HEK293 (cell line): Measurements from ENCODE around the gene SMNDC1.

Source experiments
- CTCF ChIA-PET: fragments of 350-600 bp; formaldehyde crosslinking; extraction: SDS; loops from one replicate; lab custom pipeline; 2021; ENCODE audit warnings: antibody characterized with exemption; lab: Yijun Ruan, JAX
- POLR2A ChIA-PET: fragments of 300-600 bp; formaldehyde crosslinking; extraction: SDS; loops from one replicate; lab custom pipeline; 2020; ENCODE audit warnings: antibody characterized with exemption, inconsistent platforms; lab: Yijun Ruan, JAX
- H3K27ac ChIP-seq: fragments of 200-500 bp; sonication (Bioruptor generic); 2 replicates; pipeline ENCODE4 v1.5.1; 2014; ENCODE audit warnings: low read depth, low read length, control low read depth, inconsistent platforms; ENCODE audit errors: extremely low read depth
- H3K36me3 ChIP-seq, 2 experiments: fragments of 200-500 bp in 1 of 2; sonication (Bioruptor generic) in 1 of 2; 1 replicate in 1 of 2; 2 replicates in 1 of 2; pipeline ENCODE4 v1.5.1; 2014 to 2017; ENCODE audit warnings: inconsistent platforms in 2 of 2, low read length in 2 of 2; ENCODE audit not compliant: control insufficient read depth in 2 of 2, insufficient read depth in 1 of 2
- H3K4me1 ChIP-seq: fragments of 200-500 bp; sonication (Bioruptor generic); 2 replicates; pipeline ENCODE4 v1.5.1; 2014; ENCODE audit warnings: mild to moderate bottlenecking, low read length, inconsistent platforms; ENCODE audit not compliant: control insufficient read depth, insufficient read depth
- H3K4me3 ChIP-seq: 2 replicates; pipeline ENCODE4 v1.5.1; 2011; ENCODE audit warnings: low read depth, mild to moderate bottlenecking, control low read depth, low read length, moderate library complexity
- H3K9me3 ChIP-seq: fragments of 200-500 bp; sonication (Bioruptor generic); 2 replicates; pipeline ENCODE4 v1.5.1; 2014; ENCODE audit warnings: low read depth, low read length, inconsistent platforms; ENCODE audit not compliant: control insufficient read depth, insufficient read depth
- BCL11A ChIP-seq: fragments of 450-650 bp; formaldehyde crosslinking; IDR thresholded peaks from 2 replicates; pipeline ENCODE4 v1.5.1; 2016; ENCODE audit warnings: low read depth, missing biosample characterization, missing genetic modification characterization
- GLIS1 ChIP-seq: fragments of 450-650 bp; formaldehyde crosslinking; IDR thresholded peaks from 2 replicates; pipeline ENCODE4 v1.5.1; 2016; ENCODE audit warnings: missing biosample characterization, missing genetic modification characterization
- KLF16 ChIP-seq: fragments of 450-650 bp; formaldehyde crosslinking; IDR thresholded peaks from 2 replicates; pipeline ENCODE4 v1.5.1; 2017; ENCODE audit warnings: missing biosample characterization, missing genetic modification characterization
- MEIS1 ChIP-seq: sonication (generic); formaldehyde crosslinking; IDR thresholded peaks from 2 replicates; pipeline ENCODE4 v1.8.1; 2022; ENCODE audit warnings: missing genetic modification reagents, mild to moderate bottlenecking, borderline replicate concordance
- OSR2 ChIP-seq: fragments of 450-650 bp; formaldehyde crosslinking; IDR thresholded peaks from 2 replicates; pipeline ENCODE4 v1.5.1; 2016; ENCODE audit warnings: missing biosample characterization, missing genetic modification characterization
- PRDM1 ChIP-seq: fragments of 450-650 bp; formaldehyde crosslinking; IDR thresholded peaks from 2 replicates; pipeline ENCODE4; 2016; ENCODE audit warnings: missing biosample characterization, missing genetic modification characterization
- SCRT1 ChIP-seq: fragments of 450-650 bp; formaldehyde crosslinking; IDR thresholded peaks from 2 replicates; pipeline ENCODE4 v1.5.1; 2016; ENCODE audit warnings: missing biosample characterization, missing genetic modification characterization, borderline replicate concordance
- TRIM28 ChIP-seq: IDR thresholded peaks from 2 replicates; pipeline ENCODE4 v1.6.1; 2011; ENCODE audit warnings: low read length, control low read depth, borderline replicate concordance
- WT1 ChIP-seq: fragments of 450-650 bp; formaldehyde crosslinking; IDR thresholded peaks from 2 replicates; pipeline ENCODE4 v1.5.1; 2016; ENCODE audit warnings: missing biosample characterization, missing genetic modification characterization
- ZBTB17 ChIP-seq: fragments of 450-650 bp; formaldehyde crosslinking; IDR thresholded peaks from 2 replicates; pipeline ENCODE4 v1.5.1; 2016; ENCODE audit warnings: missing biosample characterization, missing genetic modification characterization
- ZBTB7A ChIP-seq: fragments of 450-650 bp; formaldehyde crosslinking; IDR thresholded peaks from 2 replicates; pipeline ENCODE4 v1.5.1; 2016; ENCODE audit warnings: low read depth, missing biosample characterization, missing genetic modification characterization
- ZNF132 ChIP-seq: fragments of 450-650 bp; formaldehyde crosslinking; IDR thresholded peaks from 2 replicates; pipeline ENCODE4 v1.5.1; 2017; ENCODE audit warnings: missing biosample characterization, missing genetic modification characterization, borderline replicate concordance
- ZNF140 ChIP-seq: fragments of 450-650 bp; formaldehyde crosslinking; IDR thresholded peaks from 2 replicates; pipeline ENCODE4 v1.5.1; 2016; ENCODE audit warnings: missing biosample characterization, missing genetic modification characterization
- ZNF239 ChIP-seq: fragments of 450-650 bp; formaldehyde crosslinking; IDR thresholded peaks from 2 replicates; pipeline ENCODE4 v1.5.1; 2016; ENCODE audit warnings: missing biosample characterization, missing genetic modification characterization
- ZNF24 ChIP-seq: fragments of 450-650 bp; formaldehyde crosslinking; IDR thresholded peaks from 2 replicates; pipeline ENCODE4 v1.5.1; 2016; ENCODE audit warnings: missing biosample characterization, missing genetic modification characterization
- ZNF248 ChIP-seq: fragments of 450-650 bp; formaldehyde crosslinking; IDR thresholded peaks from 2 replicates; pipeline ENCODE4 v1.5.1; 2017; ENCODE audit warnings: missing biosample characterization, missing genetic modification characterization
- ZNF37A ChIP-seq: fragments of 450-650 bp; IDR thresholded peaks from 2 replicates; pipeline ENCODE4 v1.5.1; 2018; ENCODE audit warnings: missing biosample characterization, missing genetic modification characterization
- ZNF501 ChIP-seq: fragments of 450-650 bp; formaldehyde crosslinking; IDR thresholded peaks from 2 replicates; pipeline ENCODE4 v1.5.1; 2016; ENCODE audit warnings: missing biosample characterization, missing genetic modification characterization
- ZNF521 ChIP-seq: fragments of 450-650 bp; formaldehyde crosslinking; IDR thresholded peaks from 2 replicates; pipeline ENCODE4 v1.5.1; 2017; ENCODE audit warnings: missing biosample characterization, mild to moderate bottlenecking, missing genetic modification characterization
- ZNF555 ChIP-seq: fragments of 450-650 bp; formaldehyde crosslinking; conservative IDR thresholded peaks from 2 replicates; pipeline ENCODE4 v1.5.1; 2017; ENCODE audit warnings: missing biosample characterization, mild to moderate bottlenecking, missing genetic modification characterization, inconsistent platforms
- ZNF558 ChIP-seq: fragments of 450-650 bp; formaldehyde crosslinking; IDR thresholded peaks from 2 replicates; pipeline ENCODE4 v1.5.1; 2016; ENCODE audit warnings: missing biosample characterization, missing genetic modification characterization
- ZNF596 ChIP-seq: fragments of 450-650 bp; IDR thresholded peaks from 2 replicates; pipeline ENCODE4 v1.5.0; 2018; ENCODE audit warnings: missing biosample characterization, mild to moderate bottlenecking, missing genetic modification characterization, moderate library complexity
- ZNF621 ChIP-seq: fragments of 450-650 bp; formaldehyde crosslinking; IDR thresholded peaks from 2 replicates; pipeline ENCODE4 v1.5.1; 2017; ENCODE audit warnings: missing biosample characterization, missing genetic modification characterization
- ZNF707 ChIP-seq: fragments of 450-650 bp; formaldehyde crosslinking; IDR thresholded peaks from 2 replicates; pipeline ENCODE4 v1.5.1; 2016; ENCODE audit warnings: missing biosample characterization, missing genetic modification characterization
- ZNF776 ChIP-seq: fragments of 450-650 bp; formaldehyde crosslinking; IDR thresholded peaks from 2 replicates; pipeline ENCODE4 v1.5.0; 2017; ENCODE audit warnings: missing biosample characterization, missing genetic modification characterization, borderline replicate concordance
- ZNF785 ChIP-seq: fragments of 450-650 bp; formaldehyde crosslinking; IDR thresholded peaks from 2 replicates; pipeline ENCODE4 v1.5.1; 2016; ENCODE audit warnings: missing biosample characterization, missing genetic modification characterization
- ZNF830 ChIP-seq: fragments of 450-650 bp; IDR thresholded peaks from 2 replicates; pipeline ENCODE4 v1.5.0; 2018; ENCODE audit warnings: missing biosample characterization, missing genetic modification characterization, low read depth, mild to moderate bottlenecking, moderate library complexity
- ZSCAN23 ChIP-seq: fragments of 450-650 bp; formaldehyde crosslinking; IDR thresholded peaks from 2 replicates; pipeline ENCODE4 v1.5.1; 2016; ENCODE audit warnings: missing biosample characterization, missing genetic modification characterization
- TF ChIP-seq, protein P1 (sequence below): fragments of 450-650 bp; formaldehyde crosslinking; IDR thresholded peaks from 2 replicates; pipeline ENCODE4; 2016; ENCODE audit warnings: missing biosample characterization, missing genetic modification characterization
- TF ChIP-seq, protein P2 (sequence below): fragments of 450-650 bp; formaldehyde crosslinking; IDR thresholded peaks from 2 replicates; pipeline ENCODE4 v1.5.1; 2017; ENCODE audit warnings: missing biosample characterization, missing genetic modification characterization
- TF ChIP-seq, protein P3 (sequence below): fragments of 450-650 bp; formaldehyde crosslinking; optimal IDR thresholded peaks from 2 replicates; pipeline ENCODE3; 2016; ENCODE audit warnings: missing biosample characterization, mild to moderate bottlenecking, missing genetic modification characterization
- TF ChIP-seq, protein P4 (sequence below): fragments of 450-650 bp; formaldehyde crosslinking; IDR thresholded peaks from 2 replicates; pipeline ENCODE4 v1.5.1; 2016; ENCODE audit warnings: missing biosample characterization, missing genetic modification characterization, low read depth

The SMNDC1 gene

DNA sequence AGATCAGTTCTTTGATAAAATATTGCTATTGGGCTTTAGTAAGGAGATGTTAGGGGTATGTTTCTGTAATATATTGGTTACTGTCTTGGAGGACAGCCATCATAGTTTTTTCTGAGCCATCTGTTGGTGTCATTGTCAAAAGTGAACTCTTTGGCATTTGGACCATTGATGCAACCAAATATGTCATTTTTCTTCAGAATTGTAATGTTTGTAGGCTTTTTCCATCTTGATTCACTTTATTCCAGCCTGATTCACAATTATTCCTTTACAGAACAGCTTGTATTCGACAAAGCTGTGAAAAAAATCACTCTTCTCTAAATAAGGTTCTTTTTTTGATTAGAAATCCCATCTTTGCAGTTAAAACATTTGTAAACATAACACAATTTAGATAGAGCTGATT lies 37.4 kb downstream of the SMNDC1 start (continued):
- no peak for TF ChIP-seq ZNF785
- TF ChIP-seq ZNF707 (tag by site-specific recombination): no peak
- no peak for TF ChIP-seq ZNF776
- TF ChIP-seq, protein P1, sequence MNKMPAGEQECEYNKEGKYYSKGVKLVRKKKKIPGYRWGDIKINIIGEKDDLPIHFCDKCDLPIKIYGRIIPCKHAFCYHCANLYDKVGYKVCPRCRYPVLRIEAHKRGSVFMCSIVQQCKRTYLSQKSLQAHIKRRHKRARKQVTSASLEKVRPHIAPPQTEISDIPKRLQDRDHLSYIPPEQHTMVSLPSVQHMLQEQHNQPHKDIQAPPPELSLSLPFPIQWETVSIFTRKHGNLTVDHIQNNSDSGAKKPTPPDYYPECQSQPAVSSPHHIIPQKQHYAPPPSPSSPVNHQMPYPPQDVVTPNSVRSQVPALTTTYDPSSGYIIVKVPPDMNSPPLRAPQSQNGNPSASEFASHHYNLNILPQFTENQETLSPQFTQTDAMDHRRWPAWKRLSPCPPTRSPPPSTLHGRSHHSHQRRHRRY (tag by site-specific recombination): no peak
- no peak for TF ChIP-seq ZNF37A (tag by site-specific recombination)

DNA sequence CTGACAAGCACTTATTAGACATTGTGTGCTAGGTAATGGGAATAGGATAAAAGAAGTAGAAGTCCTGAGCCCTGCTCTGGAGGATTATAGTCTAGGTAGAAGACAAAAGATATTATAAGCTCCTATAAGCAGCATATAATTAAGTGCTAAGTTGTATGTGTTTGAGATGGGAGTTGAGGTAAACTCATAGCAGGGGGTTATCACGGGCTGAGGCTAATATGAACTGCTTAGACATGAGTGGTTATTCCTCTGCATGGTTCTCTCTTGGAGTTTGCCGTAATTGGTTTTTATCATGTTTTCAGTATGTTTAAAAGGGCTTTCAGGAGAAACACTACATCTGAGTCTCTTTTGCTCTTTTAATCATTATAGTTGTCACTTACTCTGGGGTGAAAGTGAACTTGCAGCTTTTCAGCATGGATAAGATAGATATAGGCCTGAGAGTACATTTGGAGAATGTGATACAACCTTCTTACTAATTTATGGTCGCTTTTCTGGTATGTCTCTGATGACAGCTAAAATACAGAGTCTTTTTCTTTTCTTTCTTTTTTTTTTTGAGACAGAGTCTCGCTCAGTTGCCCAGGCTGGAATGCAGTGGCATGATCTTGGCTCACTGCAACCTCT lies 39.0 kb downstream of the SMNDC1 start:
- no peaks in the 10 kb centered on the region for H3K36me3 ChIP-seq
- H3K9me3 ChIP-seq: no peaks in the 10 kb centered on the region
- no peak overlapping the region for H3K27ac ChIP-seq
- POLR2A ChIA-PET: no interaction called here
- H3K4me3 ChIP-seq: no peak overlapping the region
- CTCF ChIA-PET: interaction anchor here (0.6 kb wide), 1 partner anchor 256 kb away, joined by 4 read pairs; no protein-coding TSS in a partner anchor
- H3K4me1 ChIP-seq: peaks cover 31% of the 10 kb centered on the region
- TF ChIP-seq ZSCAN23 (no peak), ZNF248 (no peak), ZNF132 (no peak), ZNF521 (tag by site-specific recombination) (no peak), OSR2 (tag by site-specific recombination) (peak; percentile 93), GLIS1 (peak; percentile 73), ZNF140 (tag by site-specific recombination) (no peak), ZNF785 (no peak), ZBTB7A (tag by site-specific recombination) (no peak), SCRT1 (tag by site-specific recombination) (no peak), BCL11A (tag by site-specific recombination) (no peak), ZBTB17 (tag by site-specific recombination) (peak; percentile 48), WT1 (peak; percentile 89), ZNF501 (tag by site-specific recombination) (no peak), MEIS1 (no peak), TRIM28 (peak; percentile 62), ZNF24 (tag by site-specific recombination) (no peak), ZNF239 (tag by site-specific recombination) (no peak), ZNF707 (tag by site-specific recombination) (no peak), ZNF596 (tag by site-specific recombination) (peak; percentile 78), ZNF621 (tag by site-specific recombination) (no peak), ZNF555 (no peak), PRDM1 (tag by site-specific recombination) (0 out of 2 replicates have a peak, but pooled peaks have one; percentile 26), KLF16 (no peak), ZNF830 (no peak), ZNF558 (tag by site-specific recombination) (no peak)
- TF ChIP-seq, protein P2, sequence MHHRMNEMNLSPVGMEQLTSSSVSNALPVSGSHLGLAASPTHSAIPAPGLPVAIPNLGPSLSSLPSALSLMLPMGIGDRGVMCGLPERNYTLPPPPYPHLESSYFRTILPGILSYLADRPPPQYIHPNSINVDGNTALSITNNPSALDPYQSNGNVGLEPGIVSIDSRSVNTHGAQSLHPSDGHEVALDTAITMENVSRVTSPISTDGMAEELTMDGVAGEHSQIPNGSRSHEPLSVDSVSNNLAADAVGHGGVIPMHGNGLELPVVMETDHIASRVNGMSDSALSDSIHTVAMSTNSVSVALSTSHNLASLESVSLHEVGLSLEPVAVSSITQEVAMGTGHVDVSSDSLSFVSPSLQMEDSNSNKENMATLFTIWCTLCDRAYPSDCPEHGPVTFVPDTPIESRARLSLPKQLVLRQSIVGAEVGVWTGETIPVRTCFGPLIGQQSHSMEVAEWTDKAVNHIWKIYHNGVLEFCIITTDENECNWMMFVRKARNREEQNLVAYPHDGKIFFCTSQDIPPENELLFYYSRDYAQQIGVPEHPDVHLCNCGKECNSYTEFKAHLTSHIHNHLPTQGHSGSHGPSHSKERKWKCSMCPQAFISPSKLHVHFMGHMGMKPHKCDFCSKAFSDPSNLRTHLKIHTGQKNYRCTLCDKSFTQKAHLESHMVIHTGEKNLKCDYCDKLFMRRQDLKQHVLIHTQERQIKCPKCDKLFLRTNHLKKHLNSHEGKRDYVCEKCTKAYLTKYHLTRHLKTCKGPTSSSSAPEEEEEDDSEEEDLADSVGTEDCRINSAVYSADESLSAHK (tag by site-specific recombination): peak; percentile 25; the same call in 1 of the 2 replicates
- TF ChIP-seq, protein P3, sequence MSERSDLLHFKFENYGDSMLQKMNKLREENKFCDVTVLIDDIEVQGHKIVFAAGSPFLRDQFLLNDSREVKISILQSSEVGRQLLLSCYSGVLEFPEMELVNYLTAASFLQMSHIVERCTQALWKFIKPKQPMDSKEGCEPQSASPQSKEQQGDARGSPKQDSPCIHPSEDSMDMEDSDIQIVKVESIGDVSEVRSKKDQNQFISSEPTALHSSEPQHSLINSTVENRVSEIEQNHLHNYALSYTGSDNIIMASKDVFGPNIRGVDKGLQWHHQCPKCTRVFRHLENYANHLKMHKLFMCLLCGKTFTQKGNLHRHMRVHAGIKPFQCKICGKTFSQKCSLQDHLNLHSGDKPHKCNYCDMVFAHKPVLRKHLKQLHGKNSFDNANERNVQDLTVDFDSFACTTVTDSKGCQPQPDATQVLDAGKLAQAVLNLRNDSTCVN (tag by site-specific recombination): no peak
- TF ChIP-seq, protein P4, sequence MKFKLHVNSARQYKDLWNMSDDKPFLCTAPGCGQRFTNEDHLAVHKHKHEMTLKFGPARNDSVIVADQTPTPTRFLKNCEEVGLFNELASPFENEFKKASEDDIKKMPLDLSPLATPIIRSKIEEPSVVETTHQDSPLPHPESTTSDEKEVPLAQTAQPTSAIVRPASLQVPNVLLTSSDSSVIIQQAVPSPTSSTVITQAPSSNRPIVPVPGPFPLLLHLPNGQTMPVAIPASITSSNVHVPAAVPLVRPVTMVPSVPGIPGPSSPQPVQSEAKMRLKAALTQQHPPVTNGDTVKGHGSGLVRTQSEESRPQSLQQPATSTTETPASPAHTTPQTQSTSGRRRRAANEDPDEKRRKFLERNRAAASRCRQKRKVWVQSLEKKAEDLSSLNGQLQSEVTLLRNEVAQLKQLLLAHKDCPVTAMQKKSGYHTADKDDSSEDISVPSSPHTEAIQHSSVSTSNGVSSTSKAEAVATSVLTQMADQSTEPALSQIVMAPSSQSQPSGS (tag by site-specific recombination): no peak
